H1 (cell line): Measurements from ENCODE around the gene SERPINB6. TPM values are rescaled to one million over a fixed set of nuclear protein-coding genes. Genes with fewer than 3 reads are reported as not detected.
A peak's percentile ranks its signal among the peaks of the same experiment; 100 is the strongest.

Experiments used
- CTCF ChIA-PET: fragments of 300-600 bp; sonication (Branson Sonifier 250); formaldehyde crosslinking; loops from one replicate; lab custom pipeline; 2021; ENCODE audit not compliant: partially characterized antibody; lab: Charles Lee
- POLR2A ChIA-PET: fragments of 300-600 bp; sonication (Branson Sonifier 250); formaldehyde crosslinking; loops from one replicate; lab custom pipeline; 2021; ENCODE audit warnings: inconsistent platforms; ENCODE audit not compliant: partially characterized antibody; lab: Charles Lee
- DNase-seq, 2 experiments: peaks; one replicate each; pipeline versions ENCODE4 v3.0.0 to v3.0.0-alpha.2; 2010 to 2022; ENCODE audit warnings: low spot score in 2 of 2, low read depth in 1 of 2, mixed read lengths in 1 of 2
- FAIRE-seq: peaks from 2 replicates; lab custom pipeline; 2011; peaks lifted over from hg19 to GRCh38; lab: Jason Lieb, UNC
- H2AFZ ChIP-seq: 2 replicates; pipeline ENCODE4 v1.8.1; 2012; ENCODE audit warnings: low read length, inconsistent platforms
- H2AK5ac ChIP-seq: 2 replicates; pipeline ENCODE4 v1.6.1; 2013; ENCODE audit warnings: low read depth, low read length
- H2BK120ac ChIP-seq: replicated peaks from 2 replicates; pipeline ENCODE3; 2013; ENCODE audit warnings: low read depth, low read length, inconsistent platforms
- H2BK12ac ChIP-seq: 2 replicates; pipeline ENCODE4 v1.6.1; 2013; ENCODE audit warnings: low read depth, low read length
- H2BK15ac ChIP-seq: 2 replicates; pipeline ENCODE4 v1.6.1; 2013; ENCODE audit warnings: low read length
- H2BK20ac ChIP-seq: 2 replicates; pipeline ENCODE4 v1.6.1; 2013; ENCODE audit warnings: low read length
- H2BK5ac ChIP-seq: 2 replicates; pipeline ENCODE4 v1.6.1; 2013; ENCODE audit warnings: low read depth, low read length
- H3K14ac ChIP-seq: 2 replicates; pipeline ENCODE4 v1.6.1; 2013; ENCODE audit warnings: inconsistent platforms; ENCODE audit not compliant: insufficient read length
- H3K18ac ChIP-seq: 2 replicates; pipeline ENCODE4 v1.6.1; 2013; ENCODE audit warnings: low read length; ENCODE audit errors: extremely low read depth
- H3K23ac ChIP-seq: 2 replicates; pipeline ENCODE4 v1.6.1; 2013; ENCODE audit warnings: inconsistent platforms; ENCODE audit not compliant: insufficient read length
- H3K23me2 ChIP-seq: 2 replicates; pipeline ENCODE4 v1.6.1; 2013; ENCODE audit warnings: low read depth, low read length
- H3K27ac ChIP-seq: 2 replicates; pipeline ENCODE4 v1.6.1; 2011; ENCODE audit warnings: low read depth, low read length, inconsistent platforms
- H3K27me3 ChIP-seq, 4 experiments: replicated peaks in 1 of 4; 1 replicate in 1 of 4; 2 replicates in 3 of 4; pipeline versions ENCODE4 v1.6.1 to v1.8.1; 2011 to 2013; ENCODE audit warnings: low read length in 3 of 4, mild to moderate bottlenecking in 3 of 4, inconsistent platforms in 2 of 4, mixed read lengths in 2 of 4, moderate library complexity in 1 of 4; ENCODE audit not compliant: control insufficient read depth in 3 of 4, insufficient read depth in 3 of 4; ENCODE audit errors: extremely low read depth in 1 of 4
- H3K36me3 ChIP-seq, 4 experiments: 2 replicates each; pipeline versions ENCODE4 v1.6.1 to v1.8.1; 2011 to 2013; ENCODE audit warnings: mild to moderate bottlenecking in 4 of 4, low read length in 3 of 4, moderate library complexity in 2 of 4, control low read depth in 1 of 4, inconsistent platforms in 1 of 4; ENCODE audit not compliant: insufficient read depth in 4 of 4, control insufficient read depth in 2 of 4
- H3K4ac ChIP-seq: replicated peaks from 2 replicates; pipeline ENCODE3; 2013; ENCODE audit warnings: low read length, low read depth, mixed read lengths, inconsistent platforms; ENCODE audit not compliant: insufficient read length
- H3K4me1 ChIP-seq, 4 experiments: replicated peaks in 1 of 4; 1 replicate in 1 of 4; 2 replicates in 3 of 4; pipeline versions ENCODE4 v1.6.1 to v1.8.1; 2011 to 2013; ENCODE audit warnings: low read length in 3 of 4, inconsistent platforms in 2 of 4, mixed read lengths in 1 of 4; ENCODE audit not compliant: insufficient read depth in 4 of 4, control insufficient read depth in 3 of 4
- H3K4me2 ChIP-seq, 2 experiments: 2 replicates each; pipeline versions ENCODE4 v1.6.1 to v1.8.1; 2011 to 2013; ENCODE audit warnings: low read depth in 2 of 2, low read length in 2 of 2, control low read depth in 1 of 2, inconsistent platforms in 1 of 2, mild to moderate bottlenecking in 1 of 2; ENCODE audit not compliant: insufficient read depth in 1 of 2
- H3K4me3 ChIP-seq, 4 experiments: fragments of 200-600, 300-600 bp in 1 of 4; sonication (generic), shearing (Covaris generic), sonication (Bioruptor Twin) in 1 of 4; 2 replicates each; pipeline versions ENCODE4 v1.5.1 to v1.8.1; 2011 to 2016; ENCODE audit warnings: low read length in 4 of 4, low read depth in 3 of 4, control low read depth in 2 of 4, inconsistent platforms in 2 of 4, mild to moderate bottlenecking in 2 of 4, mixed read lengths in 1 of 4, moderate library complexity in 1 of 4; ENCODE audit not compliant: insufficient read depth in 2 of 4; ENCODE audit errors: extremely low read depth in 1 of 4
- H3K56ac ChIP-seq: replicated peaks from 2 replicates; pipeline ENCODE3; 2013; ENCODE audit warnings: low read depth, mild to moderate bottlenecking, mixed read lengths, low read length, inconsistent platforms; ENCODE audit not compliant: insufficient read length
- H3K79me1 ChIP-seq: 2 replicates; pipeline ENCODE4 v1.6.1; 2013; ENCODE audit warnings: low read depth, low read length, control low read depth
- H3K79me2 ChIP-seq, 2 experiments: 2 replicates each; pipeline versions ENCODE4 v1.6.1 to v1.8.1; 2012 to 2013; ENCODE audit warnings: low read length in 2 of 2, mild to moderate bottlenecking in 2 of 2, inconsistent platforms in 1 of 2; ENCODE audit not compliant: insufficient read depth in 2 of 2, control insufficient read depth in 1 of 2
- H3K9ac ChIP-seq, 4 experiments: replicated peaks in 1 of 4; 1 replicate in 1 of 4; 2 replicates in 3 of 4; pipeline versions ENCODE4 v1.6.1 to v1.8.1; 2011 to 2013; ENCODE audit warnings: low read depth in 3 of 4, low read length in 3 of 4, control low read depth in 2 of 4, mild to moderate bottlenecking in 2 of 4, moderate library complexity in 2 of 4, inconsistent platforms in 1 of 4; ENCODE audit errors: extremely low read depth in 1 of 4
- H3K9me3 ChIP-seq, 2 experiments: 2 replicates each; pipeline versions ENCODE4 v1.6.1 to v1.8.1; 2012 to 2013; ENCODE audit warnings: mild to moderate bottlenecking in 2 of 2, moderate library complexity in 2 of 2, control low read depth in 1 of 2, inconsistent platforms in 1 of 2, low read depth in 1 of 2, low read length in 1 of 2, mixed read lengths in 1 of 2; ENCODE audit not compliant: insufficient read depth in 2 of 2
- H4K20me1 ChIP-seq, 2 experiments: replicated peaks in 1 of 2; 2 replicates each; pipeline versions ENCODE3 to v1.8.1; 2011 to 2013; ENCODE audit warnings: inconsistent platforms in 2 of 2, low read length in 2 of 2, mild to moderate bottlenecking in 1 of 2; ENCODE audit not compliant: insufficient read depth in 2 of 2, control insufficient read depth in 1 of 2
- H4K5ac ChIP-seq: 2 replicates; pipeline ENCODE4 v1.6.1; 2013; ENCODE audit warnings: low read length, low read depth, mixed read lengths, inconsistent platforms; ENCODE audit not compliant: insufficient read length
- H4K8ac ChIP-seq: 2 replicates; pipeline ENCODE4 v1.8.0; 2013; ENCODE audit warnings: mild to moderate bottlenecking, moderate library complexity, low read length, inconsistent platforms; ENCODE audit not compliant: insufficient read depth; ENCODE audit errors: extremely low read depth
- H4K91ac ChIP-seq: replicated peaks from 2 replicates; pipeline ENCODE3; 2013; ENCODE audit warnings: low read length, mixed read lengths, inconsistent platforms; ENCODE audit not compliant: insufficient read length
- BACH1 ChIP-seq: IDR thresholded peaks from 2 replicates; pipeline ENCODE4 v1.6.1; 2012; ENCODE audit warnings: low read length, improper control_type of control experiment
- GABPA ChIP-seq: IDR thresholded peaks from 2 replicates; pipeline ENCODE4 v1.6.1; 2011; ENCODE audit warnings: mild to moderate bottlenecking, low read length, moderate library complexity, borderline replicate concordance; ENCODE audit not compliant: insufficient read depth
- JUN ChIP-seq: IDR thresholded peaks from 2 replicates; pipeline ENCODE4 v1.6.1; 2011; ENCODE audit warnings: low read depth, mild to moderate bottlenecking, improper control_type of control experiment, low read length
- KDM5A ChIP-seq: fragments of 200-600 bp; IDR thresholded peaks from 2 replicates; pipeline ENCODE4 v1.7.1; 2012; ENCODE audit warnings: mild to moderate bottlenecking, low read length, inconsistent platforms, mixed read lengths
- NANOG ChIP-seq: IDR thresholded peaks from 2 replicates; pipeline ENCODE4 v1.6.1; 2011; ENCODE audit warnings: low read length, low read depth, mild to moderate bottlenecking, inconsistent platforms; ENCODE audit not compliant: insufficient read depth, poor library complexity, severe bottlenecking
- SAP30 ChIP-seq: fragments of 300-600 bp; sonication (generic); IDR thresholded peaks from 2 replicates; pipeline ENCODE4 v1.7.1; 2012; ENCODE audit warnings: low read length, moderate library complexity, mild to moderate bottlenecking, inconsistent platforms; ENCODE audit not compliant: insufficient read depth, insufficient replicate concordance
- SIRT6 ChIP-seq: IDR thresholded peaks from one replicate; pipeline ENCODE4 v1.7.1; 2012; ENCODE audit warnings: low read length, inconsistent platforms
- SIX5 ChIP-seq: IDR thresholded peaks from 2 replicates; pipeline ENCODE4 v1.6.1; 2011; ENCODE audit warnings: mild to moderate bottlenecking, low read depth, low read length
- SP1 ChIP-seq: IDR thresholded peaks from 2 replicates; pipeline ENCODE4 v1.6.1; 2011; ENCODE audit warnings: low read depth, low read length
- WGBS, 2 experiments: shearing (Covaris generic) in 1 of 2; methylation state at CpG; one replicate each; pipeline versions ENCODE4 v1.1.6 to v1.1.7; 2013 to 2015; ENCODE audit warnings: low lambda C conversion rate in 2 of 2, mixed read lengths in 2 of 2, inconsistent platforms in 1 of 2, low coverage in 1 of 2, missing lambda C conversion rate in 1 of 2; ENCODE audit not compliant: insufficient replicate concordance in 2 of 2, insufficient coverage in 1 of 2, insufficient read length in 1 of 2; ENCODE audit errors: extremely low coverage in 1 of 2, missing lambda C conversion rate in 1 of 2; 5-methylcytosine and 5-hydroxymethylcytosine counted together
- polyA plus RNA-seq, 7 experiments: library from polyadenylated mRNA; depleted of rRNA in 3 of 7; stranded (reverse) in 5 of 7; unstranded in 2 of 7; fragments of >200 nt in 5 of 7; fragments of 200-250 nt in 2 of 7; gene quantifications; 1 replicate in 5 of 7; 2 replicates in 1 of 7; 4 replicates in 1 of 7; pipeline versions ENCODE4 v1.2.1 to v1.2.3, GENCODE V29; 2011 to 2013; ENCODE audit warnings: missing spikeins in 2 of 7, mixed read lengths in 2 of 7
- total RNA-seq: library from RNA; stranded (reverse); fragmentation: NEBNext Ultra II Directional; extraction: Animal tissue kit (Norgen Biotek cat#: 25700); gene quantifications from 2 replicates; pipeline ENCODE4 v1.2.1, GENCODE V29; 2021

SERPINB6 gene
- total and polyA plus RNA-seq, 2 of the 8 experiments (the other 6 are each of a cell fraction or from before 2014, with no cell fraction given): 27.2 to 29.4 TPM

DNA sequence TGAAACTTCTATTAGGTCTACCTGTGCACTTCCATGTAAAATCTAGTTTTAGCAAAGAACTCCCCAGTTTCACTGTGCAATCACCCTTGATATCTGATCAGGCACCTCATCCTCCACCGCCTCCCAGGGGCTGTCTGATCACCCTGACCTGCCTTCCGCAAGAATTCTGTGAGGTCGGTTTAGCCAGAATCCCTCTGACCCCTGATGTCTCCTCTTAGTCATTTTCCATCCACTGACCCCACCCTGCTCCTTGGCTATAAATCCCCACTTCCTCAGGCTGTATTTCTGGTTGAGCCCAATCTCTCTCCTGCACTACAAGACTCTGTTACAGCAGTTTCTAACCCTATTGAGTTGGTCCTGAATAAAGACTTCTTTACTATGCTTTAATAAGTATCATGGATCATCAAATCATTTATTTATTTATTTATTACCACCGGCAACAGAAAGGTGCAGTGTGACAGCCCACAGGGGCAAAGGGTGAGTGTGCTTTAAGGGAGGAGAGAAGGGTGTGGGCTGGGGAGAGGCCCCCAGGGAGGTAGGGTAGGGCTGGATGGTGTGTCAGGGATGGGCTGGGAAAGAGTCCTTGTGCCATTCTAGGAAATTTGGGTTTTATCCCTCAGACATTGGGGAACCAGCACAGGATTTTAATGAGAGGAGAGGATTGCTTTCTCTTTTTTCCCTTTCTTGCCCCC is 11.2 kb upstream of the SERPINB6 start:
- POLR2A ChIA-PET: interaction anchor here (1.3 kb wide), 1 partner anchor 11 kb away, joined by 3 read pairs; the partner anchor contains the start of gene SERPINB6

More for the DNA sequence above, 11.2 kb upstream of the SERPINB6 start:
- Histone ChIP-seq H3K18ac (no peak overlapping the region), H3K4ac (no peak overlapping the region), H2BK15ac (0 out of 2 replicates have a peak overlapping the region, but pooled peaks have one; percentile 50), H2AK5ac (no peak overlapping the region; the same call in 1 of the 2 replicates), H3K4me3 (no peak overlapping the region), H3K23me2 (no peaks in the 10 kb centered on the region; the same call in 1 of the 2 replicates), H3K23ac (no peak overlapping the region), H3K36me3 (no peaks in the 10 kb centered on the region), H4K8ac (no peak overlapping the region; the same call in 1 of the 2 replicates), H3K4me2 (no peak overlapping the region), H4K91ac (peak overlapping the region; percentile 30), H2BK12ac (no peak overlapping the region), H3K79me1 (no peaks in the 10 kb centered on the region), H3K14ac (no peak overlapping the region), H4K5ac (no peak overlapping the region), H3K79me2 (no peaks in the 10 kb centered on the region), H2BK5ac (no peak overlapping the region), H4K20me1 (no peaks in the 10 kb centered on the region), H3K9ac (no peak overlapping the region), H3K4me1 (peaks cover 2 to 9% (median 6%) of the 10 kb centered on the region in 4 experiments; a peak in 5 of 7 replicates), H2BK20ac (no peak overlapping the region), H3K9me3 (no peaks in the 10 kb centered on the region), H3K27me3 (no peaks in the 10 kb centered on the region), H2BK120ac (no peak overlapping the region), H3K27ac (no peak overlapping the region), H3K56ac (no peak overlapping the region), H2AFZ (no peak overlapping the region)
- no peak for FAIRE-seq
- WGBS, 2 experiments: 93% methylated on average over 4 of the region's 4 CpGs; no CpG with 5 or more reads in 1 of the 2 experiments
- no peak for DNase-seq
- CTCF ChIA-PET: interaction anchor here (0.7 to 9.3 kb wide), 4 partner anchors 30 to 238 kb away, joined by 3 to 54 read pairs (median 4); no protein-coding TSS in a partner anchor
- TF ChIP-seq SIX5: no peak
- TF ChIP-seq JUN: no peak
- TF ChIP-seq NANOG: no peak
- TF ChIP-seq BACH1: no peak
- no peak for TF ChIP-seq SP1
- no peak for TF ChIP-seq GABPA
- TF ChIP-seq KDM5A: no peak
- TF ChIP-seq SAP30: no peak
- no peak for TF ChIP-seq SIRT6
